Liver (tissue), 9 donors: ENCODE measurements around the gene FAXC. TPM values are rescaled to one million over a fixed set of nuclear protein-coding genes. Genes with fewer than 3 reads are reported as not detected.

ENCODE experiments used
- DNase-seq: peaks from one replicate; pipeline ENCODE4 v3.0.0-alpha.2; 2017; ENCODE audit warnings: low spot score
- H3K27ac ChIP-seq, 2 donors: one replicate each; pipeline ENCODE4 v1.7.0; 2013; ENCODE audit warnings: inconsistent platforms in 2 of 2, low read length in 2 of 2, control low read depth in 1 of 2, low read depth in 1 of 2, mild to moderate bottlenecking in 1 of 2
- H3K27me3 ChIP-seq, 4 donors: one replicate each; pipeline versions ENCODE4 v1.6.1 to v1.7.0; 2013; ENCODE audit warnings: low read length in 3 of 4, inconsistent platforms in 1 of 4, mild to moderate bottlenecking in 1 of 4, moderate library complexity in 1 of 4; ENCODE audit not compliant: control insufficient read depth in 4 of 4, insufficient read depth in 4 of 4
- H3K36me3 ChIP-seq, 4 donors: one replicate each; pipeline versions ENCODE4 v1.6.1 to v1.7.0; 2013; ENCODE audit warnings: low read length in 3 of 4, mild to moderate bottlenecking in 3 of 4, low read depth in 1 of 4, moderate library complexity in 1 of 4; ENCODE audit not compliant: control insufficient read depth in 4 of 4, insufficient read depth in 3 of 4
- H3K4me1 ChIP-seq, 4 donors: one replicate each; pipeline versions ENCODE4 v1.6.1 to v1.7.0; 2013; ENCODE audit warnings: low read length in 3 of 4, mild to moderate bottlenecking in 3 of 4, moderate library complexity in 1 of 4; ENCODE audit not compliant: control insufficient read depth in 4 of 4, insufficient read depth in 4 of 4
- H3K4me3 ChIP-seq, 3 donors: one replicate each; pipeline versions ENCODE4 v1.6.1 to v1.7.0; 2013; ENCODE audit warnings: low read length in 3 of 3, control low read depth in 1 of 3, low read depth in 1 of 3, mild to moderate bottlenecking in 1 of 3
- H3K9ac ChIP-seq, 2 donors: one replicate each; pipeline ENCODE4 v1.7.0; 2013; ENCODE audit warnings: low read length in 2 of 2, mild to moderate bottlenecking in 2 of 2, moderate library complexity in 2 of 2, control low read depth in 1 of 2, low read depth in 1 of 2
- H3K9me3 ChIP-seq, 4 donors: one replicate each; pipeline versions ENCODE4 v1.6.1 to v1.7.0; 2013; ENCODE audit warnings: low read length in 3 of 4; ENCODE audit not compliant: control insufficient read depth in 4 of 4
- ATF3 ChIP-seq: IDR thresholded peaks from 2 replicates; pipeline ENCODE4 v1.6.1; 2016; ENCODE audit warnings: antibody characterized with exemption
- EGR1 ChIP-seq, 2 donors: IDR thresholded peaks; 2 replicates each; pipeline ENCODE4 v1.6.1; 2016 to 2018; ENCODE audit warnings: antibody characterized with exemption in 2 of 2, low read depth in 2 of 2
- FOXA2 ChIP-seq: IDR thresholded peaks from 2 replicates; pipeline ENCODE4 v1.6.1; 2016; ENCODE audit warnings: antibody characterized with exemption
- GABPA ChIP-seq, 2 donors: IDR thresholded peaks in 1 of 2; conservative IDR thresholded peaks in 1 of 2; 2 replicates each; pipeline ENCODE4 v1.6.1; 2016; ENCODE audit warnings: antibody characterized with exemption in 2 of 2, mild to moderate bottlenecking in 1 of 2, moderate library complexity in 1 of 2
- MAX ChIP-seq: IDR thresholded peaks from 2 replicates; pipeline ENCODE4 v1.6.1; 2016; ENCODE audit warnings: antibody characterized with exemption
- REST ChIP-seq: IDR thresholded peaks from 2 replicates; pipeline ENCODE4 v1.6.1; 2016; ENCODE audit warnings: antibody characterized with exemption, mild to moderate bottlenecking
- ZBTB33 ChIP-seq: IDR thresholded peaks from 2 replicates; pipeline ENCODE4 v1.6.1; 2016; ENCODE audit warnings: antibody characterized with exemption
- WGBS: extraction: QIAGEN DNeasy Blood & Tissue Kit; methylation state at CpG from one replicate; pipeline ENCODE4 v1.1.7; 2013; 5-methylcytosine and 5-hydroxymethylcytosine counted together
- polyA plus RNA-seq, 2 donors: library from polyadenylated mRNA; stranded (reverse) in 1 of 2; unstranded in 1 of 2; fragments of 200-250 nt in 1 of 2; fragments of >200 nt in 1 of 2; fragmentation: Nextera tagmentation in 1 of 2; extraction: Ambion mirVana in 1 of 2; gene quantifications; one replicate each; pipeline versions ENCODE4 v1.2.1 to v1.2.3, GENCODE V29; 2013 to 2015
- total RNA-seq, 2 donors: library from RNA; depleted of rRNA; stranded (reverse); fragments of >200 nt; gene quantifications; one replicate each; pipeline ENCODE4 v1.2.3, GENCODE V29; 2014
- donor health status: healthy.
- donor health status: healthy.
- donor health status: healthy.
- donor health status: healthy.
- donor health status: healthy.

The FAXC gene
- total and polyA plus RNA-seq, 4 donors, result under 0.01 to 0.14 TPM; not detected in 2

GRCh38 chr6:99356641-99357040 is 7.2 kb upstream of the FAXC start:
- TF ChIP-seq GABPA (IDR thresholded peaks at IDR 0.05 in 1 of 2, conservative IDR thresholded peaks at IDR 0.05 in 1 of 2) (no peak), EGR1 (IDR thresholded peaks at IDR 0.05; ENCODE audit: low read depth in 2 of 2) (no peak), FOXA2 (no peak), ZBTB33 (no peak)
- Histone ChIP-seq H3K4me1 (no peaks in the 10 kb centered on the region), H3K36me3 (no peaks in the 10 kb centered on the region), H3K9ac (no peak overlapping the region), H3K9me3 (no peaks in the 10 kb centered on the region), H3K27ac (no peak overlapping the region), H3K4me3 (no peak overlapping the region), H3K27me3 (peaks cover 0 to 5% (median 1%) of the 10 kb centered on the region in 4 donors)
- WGBS, result 73% methylated on average over 1 of the region's 1 CpG
- DNase-seq, result no peak

GRCh38 chr6:99354983-99355382 is 5.5 kb upstream of the FAXC start:
- peaks cover under 1 to 3% (median 2%) of the 10 kb centered on the region in 4 donors for H3K4me1 ChIP-seq
- TF ChIP-seq EGR1 (IDR thresholded peaks at IDR 0.05; ENCODE audit: low read depth in 2 of 2) (no peak), ATF3 (no peak), MAX (no peak)
- no peak for DNase-seq
- no peaks in the 10 kb centered on the region for H3K36me3 ChIP-seq
- H3K9ac ChIP-seq, result no peak overlapping the region
- H3K4me3 ChIP-seq, result no peak overlapping the region
- H3K27me3 ChIP-seq, result peaks cover 0 to 7% (median 2%) of the 10 kb centered on the region in 4 donors
- H3K9me3 ChIP-seq, result no peaks in the 10 kb centered on the region
- H3K27ac ChIP-seq, result no peak overlapping the region
- 68% methylated on average over 4 of the region's 4 CpGs for WGBS

- H3K4me1 ChIP-seq, result peaks cover 4 to 10% (median 7%) of the 10 kb centered on the region in 4 donors
- H3K4me3 ChIP-seq, result no peak overlapping the region
- H3K9ac ChIP-seq, result no peak overlapping the region
- TF ChIP-seq GABPA (IDR thresholded peaks at IDR 0.05 in 1 of 2, conservative IDR thresholded peaks at IDR 0.05 in 1 of 2) (no peak), REST (peak; percentile 77)
- no peak overlapping the region for H3K27ac ChIP-seq
- WGBS, result 71% methylated on average over 9 of the region's 9 CpGs
- H3K9me3 ChIP-seq, result no peaks in the 10 kb centered on the region
- DNase-seq, result no peak
- H3K27me3 ChIP-seq, result peaks cover 0 to 7% (median 2%) of the 10 kb centered on the region in 4 donors
- no peaks in the 10 kb centered on the region for H3K36me3 ChIP-seq
These were observed 3.7 kb upstream of the FAXC start for GRCh38 chr6:99353126-99353525.
